KMS-11 (cell line): Measurements from ENCODE around the gene CCNF.
"Not testable (repeated sequence)": the region's sequence is repeated elsewhere in the genome, so short reads cannot be mapped to it uniquely, and the experiment has no call there.

Experiments used
- H2AFZ ChIP-seq: fragments of 200-600 bp; sonication (generic); 2 replicates; pipeline ENCODE4 v1.6.1; 2016; ENCODE audit warnings: antibody characterized with exemption, mixed run types, low read depth
- H3K27ac ChIP-seq: fragments of 200-600 bp; sonication (generic); 2 replicates; pipeline ENCODE4 v1.6.1; 2016; ENCODE audit warnings: mild to moderate bottlenecking, mixed run types
- H3K27me3 ChIP-seq: fragments of 200-600 bp; sonication (generic); 2 replicates; pipeline ENCODE4 v1.6.1; 2017; ENCODE audit warnings: mild to moderate bottlenecking, low read depth, mixed run types, moderate library complexity; ENCODE audit not compliant: insufficient read depth
- H3K36me3 ChIP-seq: fragments of 200-600 bp; sonication (generic); 2 replicates; pipeline ENCODE4 v1.6.1; 2017; ENCODE audit warnings: mild to moderate bottlenecking, mixed run types; ENCODE audit not compliant: insufficient read depth
- H3K4me1 ChIP-seq: fragments of 200-600 bp; sonication (generic); 2 replicates; pipeline ENCODE4 v1.6.1; 2016; ENCODE audit warnings: mild to moderate bottlenecking, low read depth, mixed run types; ENCODE audit not compliant: poor library complexity, severe bottlenecking
- H3K4me2 ChIP-seq: fragments of 200-600 bp; sonication (generic); 2 replicates; pipeline ENCODE4 v1.7.0; 2016; ENCODE audit warnings: mild to moderate bottlenecking, mixed run types
- H3K4me3 ChIP-seq: fragments of 200-600 bp; sonication (generic); IDR thresholded peaks from 2 replicates; pipeline ENCODE4 v1.6.1; 2017; ENCODE audit warnings: low read depth, low read length, mixed read lengths; ENCODE audit not compliant: insufficient read depth
- H3K79me2 ChIP-seq: fragments of 200-600 bp; sonication (generic); 2 replicates; pipeline ENCODE4 v1.6.1; 2016; ENCODE audit warnings: low read depth, mixed run types; ENCODE audit not compliant: insufficient read depth
- H3K9ac ChIP-seq: fragments of 200-600 bp; sonication (generic); 2 replicates; pipeline ENCODE4 v1.6.1; 2016; ENCODE audit warnings: mild to moderate bottlenecking, mixed run types
- H4K20me1 ChIP-seq: fragments of 200-600 bp; sonication (generic); 2 replicates; pipeline ENCODE4 v1.6.1; 2016; ENCODE audit warnings: mild to moderate bottlenecking, mixed run types; ENCODE audit not compliant: insufficient read depth
- TF ChIP-seq, protein P1 (sequence below): fragments of 200-600 bp; sonication (generic); conservative IDR thresholded peaks from 2 replicates; pipeline ENCODE4 v1.6.1; 2017; ENCODE audit warnings: low read depth, mild to moderate bottlenecking, antibody characterized with exemption, low read length, moderate library complexity, mixed read lengths

The CCNF gene

GRCh38 chr16:2477327-2477726 is 48.1 kb downstream of the CCNF start:
- Histone ChIP-seq H3K4me3 (no peak overlapping the region), H4K20me1 (no peaks in the 10 kb centered on the region), H3K9ac (no peak overlapping the region), H3K4me1 (peaks cover 12% of the 10 kb centered on the region), H3K27ac (no peak overlapping the region), H3K36me3 (no peaks in the 10 kb centered on the region), H3K27me3 (peaks cover 2% of the 10 kb centered on the region; the same call in 1 of the 2 replicates), H3K4me2 (no peak overlapping the region), H2AFZ (no peak overlapping the region), H3K79me2 (peaks cover 7% of the 10 kb centered on the region; the same call in 1 of the 2 replicates)
- TF ChIP-seq, protein P1, sequence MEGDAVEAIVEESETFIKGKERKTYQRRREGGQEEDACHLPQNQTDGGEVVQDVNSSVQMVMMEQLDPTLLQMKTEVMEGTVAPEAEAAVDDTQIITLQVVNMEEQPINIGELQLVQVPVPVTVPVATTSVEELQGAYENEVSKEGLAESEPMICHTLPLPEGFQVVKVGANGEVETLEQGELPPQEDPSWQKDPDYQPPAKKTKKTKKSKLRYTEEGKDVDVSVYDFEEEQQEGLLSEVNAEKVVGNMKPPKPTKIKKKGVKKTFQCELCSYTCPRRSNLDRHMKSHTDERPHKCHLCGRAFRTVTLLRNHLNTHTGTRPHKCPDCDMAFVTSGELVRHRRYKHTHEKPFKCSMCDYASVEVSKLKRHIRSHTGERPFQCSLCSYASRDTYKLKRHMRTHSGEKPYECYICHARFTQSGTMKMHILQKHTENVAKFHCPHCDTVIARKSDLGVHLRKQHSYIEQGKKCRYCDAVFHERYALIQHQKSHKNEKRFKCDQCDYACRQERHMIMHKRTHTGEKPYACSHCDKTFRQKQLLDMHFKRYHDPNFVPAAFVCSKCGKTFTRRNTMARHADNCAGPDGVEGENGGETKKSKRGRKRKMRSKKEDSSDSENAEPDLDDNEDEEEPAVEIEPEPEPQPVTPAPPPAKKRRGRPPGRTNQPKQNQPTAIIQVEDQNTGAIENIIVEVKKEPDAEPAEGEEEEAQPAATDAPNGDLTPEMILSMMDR, result no peak

- peaks cover 8% of the 10 kb centered on the region for H3K4me1 ChIP-seq
- no peak overlapping the region for H3K27ac ChIP-seq
- no peak overlapping the region for H3K4me2 ChIP-seq
- no peak overlapping the region for H2AFZ ChIP-seq
- H3K4me3 ChIP-seq, result no peak overlapping the region
- no peaks in the 10 kb centered on the region for H4K20me1 ChIP-seq
- TF ChIP-seq, protein P1, result no peak
- H3K79me2 ChIP-seq, result peaks cover 7% of the 10 kb centered on the region; the same call in 1 of the 2 replicates
- H3K36me3 ChIP-seq, result no peaks in the 10 kb centered on the region
- no peaks in the 10 kb centered on the region for H3K27me3 ChIP-seq
- H3K9ac ChIP-seq, result no peak overlapping the region
Measured at GRCh38 chr16:2478279-2478678, 49.0 kb downstream of the CCNF start.

GRCh38 chr16:2479996-2480395 is 50.7 kb downstream of the CCNF start:
- H3K9ac ChIP-seq, H3K27me3 ChIP-seq, H2AFZ ChIP-seq, H3K27ac ChIP-seq, H3K4me3 ChIP-seq, H3K4me2 ChIP-seq, H3K4me1 ChIP-seq, H3K79me2 ChIP-seq, H4K20me1 ChIP-seq, H3K36me3 ChIP-seq: not testable (repeated sequence)

DNA sequence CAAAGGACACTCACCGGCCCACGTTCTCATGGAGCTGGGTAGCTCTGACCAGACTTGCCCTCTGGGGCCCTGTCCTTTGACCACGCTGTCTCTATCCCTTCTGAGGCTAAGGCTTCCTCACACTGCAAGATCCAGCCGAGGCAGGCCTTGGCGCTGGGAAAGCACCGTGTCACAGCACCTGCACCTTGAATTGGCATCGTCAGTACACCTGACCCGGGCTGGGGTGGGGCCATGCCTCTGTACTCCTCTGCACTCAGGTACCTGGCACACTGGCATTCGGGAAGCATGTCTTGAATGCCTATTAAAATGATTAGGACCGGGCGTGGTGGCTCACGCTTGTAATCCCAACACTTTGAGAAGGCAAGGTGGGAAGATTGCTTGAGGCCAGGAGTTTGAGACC is 51.7 kb downstream of the CCNF start:
- H3K27me3 ChIP-seq, result no peaks in the 10 kb centered on the region
- H3K79me2 ChIP-seq, result 0 out of 2 replicates have a peak, but pooled peaks cover 7% of the 10 kb centered on the region
- H3K4me3 ChIP-seq, result no peak overlapping the region
- H3K27ac ChIP-seq, result no peak overlapping the region
- no peaks in the 10 kb centered on the region for H3K36me3 ChIP-seq
- TF ChIP-seq, protein P1, result no peak
- peaks cover 1% of the 10 kb centered on the region for H3K4me1 ChIP-seq
- H2AFZ ChIP-seq, result no peak overlapping the region
- no peak overlapping the region for H3K9ac ChIP-seq
- H3K4me2 ChIP-seq, result no peak overlapping the region
- no peaks in the 10 kb centered on the region for H4K20me1 ChIP-seq

- Histone ChIP-seq H4K20me1 (no peaks in the 10 kb centered on the region), H2AFZ (no peak overlapping the region), H3K4me3 (no peak overlapping the region), H3K36me3 (no peaks in the 10 kb centered on the region), H3K79me2 (0 out of 2 replicates have a peak, but pooled peaks cover 7% of the 10 kb centered on the region), H3K4me2 (no peak overlapping the region), H3K27ac (no peak overlapping the region), H3K4me1 (no peaks in the 10 kb centered on the region), H3K27me3 (no peaks in the 10 kb centered on the region), H3K9ac (no peak overlapping the region)
- TF ChIP-seq, protein P1, result no peak
Measured at GRCh38 chr16:2481676-2482075, 52.4 kb downstream of the CCNF start.
